IMR-90 (cell line): ENCODE measurements around the gene GSS. TPM values are rescaled to one million over a fixed set of nuclear protein-coding genes. Genes with fewer than 3 reads are reported as not detected.

Source experiments
- ATAC-seq: fragments of 200-7000 bp; cut with Tn5 transposase; 2 replicates; pipeline ENCODE4 v1.9.1; 2020; ENCODE audit warnings: low read depth, mild to moderate bottlenecking, moderate library complexity
- BruUV-seq: library from RNA; stranded (reverse); fragments of 400-500 nt; replicated peaks from 2 replicates; lab custom pipeline; 2021; lab: Mats Ljungman, UMichigan
- CTCF ChIA-PET: fragments of 300-600 bp; formaldehyde crosslinking; extraction: SDS; loops from one replicate; lab custom pipeline; 2021; ENCODE audit warnings: antibody characterized with exemption; lab: Yijun Ruan, JAX
- POLR2A ChIA-PET: fragments of 300-600 bp; sonication (Branson Sonifier 250); formaldehyde crosslinking; loops from one replicate; lab custom pipeline; 2022; ENCODE audit warnings: antibody characterized with exemption; ENCODE audit not compliant: unreplicated experiment; lab: Charles Lee
- DNase-seq: peaks from one replicate; pipeline ENCODE4 v3.0.0; 2013
- H2AFZ ChIP-seq: replicated peaks from 2 replicates; pipeline ENCODE3; 2013; ENCODE audit warnings: low read length, mild to moderate bottlenecking; ENCODE audit not compliant: poor library complexity
- H2AK5ac ChIP-seq: 2 replicates; pipeline ENCODE4 v1.6.1; 2013; ENCODE audit warnings: low read depth, low read length, inconsistent platforms
- H2AK9ac ChIP-seq: replicated peaks from 2 replicates; pipeline ENCODE3; 2013; ENCODE audit warnings: mild to moderate bottlenecking, low read depth, low read length, moderate library complexity; ENCODE audit not compliant: poor library complexity
- H2BK120ac ChIP-seq: 2 replicates; pipeline ENCODE4 v1.6.1; 2013; ENCODE audit warnings: low read depth, low read length, inconsistent platforms
- H2BK15ac ChIP-seq: 3 replicates; pipeline ENCODE4 v1.6.1; 2013; ENCODE audit warnings: low read depth, low read length, inconsistent platforms
- H2BK20ac ChIP-seq: 2 replicates; pipeline ENCODE4 v1.6.1; 2013; ENCODE audit warnings: low read depth, mild to moderate bottlenecking, inconsistent platforms, low read length, moderate library complexity
- H2BK5ac ChIP-seq: 2 replicates; pipeline ENCODE4 v1.6.1; 2013; ENCODE audit warnings: mild to moderate bottlenecking, low read depth, low read length, inconsistent platforms; ENCODE audit not compliant: poor library complexity, severe bottlenecking
- H3K14ac ChIP-seq: replicated peaks from 2 replicates; pipeline ENCODE4 v1.6.1; 2013; ENCODE audit warnings: low read depth, low read length, inconsistent platforms
- H3K18ac ChIP-seq: 2 replicates; pipeline ENCODE4 v1.6.1; 2013; ENCODE audit warnings: low read depth, low read length, control low read depth
- H3K23ac ChIP-seq: 2 replicates; pipeline ENCODE4 v1.6.1; 2013; ENCODE audit warnings: low read depth, low read length, inconsistent platforms
- H3K27ac ChIP-seq: 2 replicates; pipeline ENCODE4 v1.5.1; 2013; ENCODE audit warnings: mild to moderate bottlenecking, control low read depth, low read length; ENCODE audit not compliant: insufficient read depth
- H3K27me3 ChIP-seq: 2 replicates; pipeline ENCODE4 v1.6.1; 2013; ENCODE audit warnings: low read length; ENCODE audit not compliant: control insufficient read depth, insufficient read depth
- H3K36me3 ChIP-seq: 2 replicates; pipeline ENCODE4 v1.6.1; 2013; ENCODE audit warnings: low read length, mixed read lengths; ENCODE audit not compliant: control insufficient read depth, insufficient read depth
- H3K4ac ChIP-seq: 2 replicates; pipeline ENCODE4 v1.6.1; 2013; ENCODE audit warnings: low read depth, low read length, inconsistent platforms
- H3K4me1 ChIP-seq: 2 replicates; pipeline ENCODE4 v1.6.1; 2013; ENCODE audit warnings: low read length, mixed read lengths; ENCODE audit not compliant: control insufficient read depth, insufficient read depth
- H3K4me2 ChIP-seq: 2 replicates; pipeline ENCODE4 v1.6.1; 2013; ENCODE audit warnings: low read depth, mild to moderate bottlenecking, control low read depth, low read length, moderate library complexity
- H3K4me3 ChIP-seq: 2 replicates; pipeline ENCODE4 v1.5.1; 2013; ENCODE audit warnings: low read depth, mild to moderate bottlenecking, control low read depth, low read length, moderate library complexity; ENCODE audit not compliant: insufficient read depth
- H3K56ac ChIP-seq: 2 replicates; pipeline ENCODE4 v1.6.1; 2013; ENCODE audit warnings: low read length, inconsistent platforms; ENCODE audit not compliant: insufficient read depth; ENCODE audit errors: extremely low read depth
- H3K79me1 ChIP-seq, 2 experiments: 2 replicates each; pipeline ENCODE4 v1.6.1; 2013; ENCODE audit warnings: low read length in 2 of 2, inconsistent platforms in 1 of 2, low read depth in 1 of 2
- H3K9ac ChIP-seq: 2 replicates; pipeline ENCODE4 v1.6.1; 2013; ENCODE audit warnings: low read depth, low read length, control low read depth
- H3K9me1 ChIP-seq: 2 replicates; pipeline ENCODE4 v1.6.1; 2013; ENCODE audit warnings: low read length, inconsistent platforms; ENCODE audit not compliant: insufficient read depth
- H3K9me3 ChIP-seq: 2 replicates; pipeline ENCODE4 v1.6.1; 2013; ENCODE audit warnings: low read length; ENCODE audit not compliant: control insufficient read depth, insufficient read depth
- H4K20me1 ChIP-seq: 2 replicates; pipeline ENCODE4 v1.6.1; 2013; ENCODE audit warnings: low read length, inconsistent platforms; ENCODE audit not compliant: insufficient read depth
- H4K5ac ChIP-seq: 2 replicates; pipeline ENCODE4 v1.6.1; 2013; ENCODE audit warnings: mild to moderate bottlenecking, low read depth, low read length, control low read depth
- H4K8ac ChIP-seq, 2 experiments: 2 replicates each; pipeline ENCODE4 v1.6.1; 2013; ENCODE audit warnings: low read depth in 2 of 2, low read length in 2 of 2, control low read depth in 1 of 2, inconsistent platforms in 1 of 2
- H4K91ac ChIP-seq: 2 replicates; pipeline ENCODE4 v1.6.1; 2013; ENCODE audit warnings: low read depth, low read length, inconsistent platforms; ENCODE audit not compliant: insufficient read depth
- BHLHE40 ChIP-seq: fragments of 150-350 bp; IDR thresholded peaks from 2 replicates; pipeline ENCODE4 v1.6.1; 2016; ENCODE audit warnings: mild to moderate bottlenecking, low read depth, low read length
- FOS ChIP-seq: fragments of 150-350 bp; IDR thresholded peaks from 2 replicates; pipeline ENCODE4 v1.6.1; 2016; ENCODE audit warnings: low read depth, low read length
- NFE2L2 ChIP-seq: fragments of 150-350 bp; IDR thresholded peaks from 2 replicates; pipeline ENCODE4 v1.6.1; 2016; ENCODE audit warnings: low read depth, mild to moderate bottlenecking, low read length
- RAD21 ChIP-seq: IDR thresholded peaks from 2 replicates; pipeline ENCODE4 v1.6.1; 2012; ENCODE audit warnings: low read length, improper control_type of control experiment
- RFX5 ChIP-seq: IDR thresholded peaks from 2 replicates; pipeline ENCODE4 v1.8.0; 2012; ENCODE audit warnings: low read depth, mild to moderate bottlenecking, low read length, moderate library complexity
- SMC3 ChIP-seq: fragments of 150-350 bp; IDR thresholded peaks from 2 replicates; pipeline ENCODE4 v1.6.1; 2016; ENCODE audit warnings: low read depth, mild to moderate bottlenecking, antibody characterized with exemption, low read length, moderate library complexity
- WGBS, 2 experiments: methylation state at CpG; one replicate each; pipeline versions ENCODE4 v1.1.5 to v1.1.7; 2013; ENCODE audit warnings: missing lambda C conversion rate in 2 of 2; ENCODE audit not compliant: insufficient read length in 1 of 2; ENCODE audit errors: extremely low coverage in 2 of 2; 5-methylcytosine and 5-hydroxymethylcytosine counted together
- dilution Hi-C: fragments of 300-500 bp; cut with HindIII; formaldehyde crosslinking; loops from one replicate; pipeline ENCODE4 v1.14.3; 2018; ENCODE audit warnings: low sequenced_read_pairs; ENCODE audit not compliant: unreplicated experiment
- in situ Hi-C: fragments of 300-500 bp; cut with MboI; formaldehyde crosslinking; loops from 3 replicates; pipeline ENCODE4 v1.14.3; 2019; ENCODE audit warnings: low sequenced_read_pairs, inconsistent platforms, mixed read lengths
- intact Hi-C: fragments of 100-400 bp; cut with micrococcal nuclease; formaldehyde crosslinking; loops from 2 replicates; pipeline ENCODE4 v1.10.0; 2022
- polyA plus RNA-seq, 3 experiments: library from polyadenylated mRNA; depleted of rRNA; stranded (reverse); fragments of >200 nt; gene quantifications; 2 replicates each; pipeline ENCODE4 v1.2.3, GENCODE V29; 2012; ENCODE audit warnings: low replicate concordance in 1 of 3
- total RNA-seq: library from RNA; depleted of rRNA; stranded (reverse); fragments of >200 nt; gene quantifications from 2 replicates; pipeline ENCODE4 v1.2.3, GENCODE V29; 2012

Gene GSS
- total and polyA plus RNA-seq, 2 of the 4 experiments (the other 2 are of a cell fraction), result 73.7 to 90.0 TPM

DNA sequence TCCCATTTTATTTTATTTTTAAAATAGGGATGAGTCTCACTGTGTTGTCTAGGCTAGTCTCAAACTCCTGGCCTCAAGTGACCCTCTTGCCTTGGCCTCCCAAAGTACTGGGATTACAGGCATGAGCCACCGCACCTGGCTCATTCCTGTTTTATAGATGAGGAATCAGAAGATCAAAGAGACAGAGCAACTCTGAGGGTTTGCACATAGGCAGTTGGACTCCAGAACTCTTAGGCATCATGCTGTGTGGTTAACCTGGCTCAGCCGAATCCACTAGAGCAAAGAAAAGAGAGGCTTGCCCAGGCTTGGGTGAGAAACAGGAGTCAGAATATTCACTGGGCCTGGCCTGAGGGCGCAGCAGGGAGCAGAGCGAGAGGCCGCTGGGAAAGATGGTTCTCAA, 9.4 kb upstream of the GSS start:
- Histone ChIP-seq H2AK9ac (no peak overlapping the region), H3K27ac (no peak overlapping the region), H3K23ac (no peak overlapping the region), H3K18ac (no peak overlapping the region), H2BK120ac (no peak overlapping the region), H3K4me2 (no peak overlapping the region), H3K9me1 (peaks cover 2% of the 10 kb centered on the region; the same call in 1 of the 2 replicates), H4K5ac (no peak overlapping the region), H3K79me1 (no peaks in the 10 kb centered on the region), H2AK5ac (no peak overlapping the region), H2BK15ac (no peak overlapping the region), H3K27me3 (no peaks in the 10 kb centered on the region; the same call in 1 of the 2 replicates), H3K4ac (no peak overlapping the region), H3K9ac (no peak overlapping the region), H3K56ac (no peak overlapping the region), H3K14ac (no peak overlapping the region), H3K4me3 (no peak overlapping the region), H3K9me3 (no peaks in the 10 kb centered on the region), H3K36me3 (no peaks in the 10 kb centered on the region), H2AFZ (no peak overlapping the region), H4K20me1 (no peaks in the 10 kb centered on the region), H2BK5ac (no peak overlapping the region), H3K4me1 (peaks cover 3% of the 10 kb centered on the region; the same call in 1 of the 2 replicates), H4K91ac (no peak overlapping the region), H2BK20ac (no peak overlapping the region), H4K8ac (no peak overlapping the region)
- ATAC-seq (no peak), DNase-seq (no peak)
- TF ChIP-seq RFX5 (no peak), NFE2L2 (no peak), BHLHE40 (no peak), RAD21 (no peak), FOS (no peak), SMC3 (no peak)
- ChIA-PET CTCF (no interaction called here), POLR2A (no interaction called here)
- intact Hi-C loops (loop anchor here (10.0 kb wide), 1 partner anchor 390 kb away; no protein-coding TSS in a partner anchor), dilution Hi-C loops (no loop called here), in situ Hi-C loops (no loop called here)
- WGBS, 2 experiments, result 89% methylated on average over 5 of the region's 5 CpGs; no CpG with 5 or more reads in 1 of the 2 experiments
- BruUV-seq, result no TSS peak
